SK-N-SH (cell line): ENCODE data around the gene KSR2.

Experiments used
- CHD2 ChIP-seq: fragments of 150-350 bp; IDR thresholded peaks from 2 replicates; pipeline ENCODE4 v1.6.1; 2018; ENCODE audit warnings: low read length; ENCODE audit not compliant: partially characterized antibody
- CTCF ChIP-seq: fragments of 200-600 bp; sonication (generic); IDR thresholded peaks from 2 replicates; pipeline ENCODE4 v1.6.1; 2017; ENCODE audit warnings: antibody characterized with exemption, mild to moderate bottlenecking, moderate library complexity
- EP300 ChIP-seq, 2 experiments: IDR thresholded peaks; 2 replicates each; pipeline versions ENCODE4 v1.4.0 to v1.6.1; 2012; ENCODE audit warnings: borderline replicate concordance in 1 of 2, low read depth in 1 of 2, low read length in 1 of 2
- FOSL2 ChIP-seq: IDR thresholded peaks from 2 replicates; pipeline ENCODE4 v1.4.0; 2012; ENCODE audit warnings: low read depth, mild to moderate bottlenecking, moderate library complexity, borderline replicate concordance
- MXI1 ChIP-seq: IDR thresholded peaks from 2 replicates; pipeline ENCODE4 v1.6.1; 2012; ENCODE audit warnings: mild to moderate bottlenecking, low read depth, low read length, improper control_type of control experiment
- POLR2AphosphoS5 ChIP-seq: IDR thresholded peaks from 2 replicates; pipeline ENCODE4 v1.6.1; 2012; ENCODE audit warnings: low read depth, low read length
- RAD21 ChIP-seq: IDR thresholded peaks from 2 replicates; pipeline ENCODE4 v1.6.1; 2012; ENCODE audit warnings: mild to moderate bottlenecking, low read length
- RFX5 ChIP-seq: IDR thresholded peaks from 2 replicates; pipeline ENCODE4 v1.6.1; 2012; ENCODE audit warnings: mild to moderate bottlenecking, improper control_type of control experiment, low read length
- TAF1 ChIP-seq: IDR thresholded peaks from 2 replicates; pipeline ENCODE4 v1.6.1; 2012; ENCODE audit warnings: low read depth, mild to moderate bottlenecking, low read length, moderate library complexity, borderline replicate concordance
- TCF12 ChIP-seq: IDR thresholded peaks from 2 replicates; pipeline ENCODE4 v1.4.0; 2012
- YY1 ChIP-seq: IDR thresholded peaks from 2 replicates; pipeline ENCODE4 v1.4.0; 2012; ENCODE audit warnings: low read depth, mild to moderate bottlenecking
- TF ChIP-seq, protein P1 (sequence below): IDR thresholded peaks from 2 replicates; pipeline ENCODE4 v1.4.0; 2012; ENCODE audit warnings: low read depth
- TF ChIP-seq, protein P2 (sequence below): fragments of 150-350 bp; IDR thresholded peaks from 2 replicates; pipeline ENCODE4 v1.6.1; 2017; ENCODE audit warnings: antibody characterized with exemption, low read length, low read depth, borderline replicate concordance

DNA sequence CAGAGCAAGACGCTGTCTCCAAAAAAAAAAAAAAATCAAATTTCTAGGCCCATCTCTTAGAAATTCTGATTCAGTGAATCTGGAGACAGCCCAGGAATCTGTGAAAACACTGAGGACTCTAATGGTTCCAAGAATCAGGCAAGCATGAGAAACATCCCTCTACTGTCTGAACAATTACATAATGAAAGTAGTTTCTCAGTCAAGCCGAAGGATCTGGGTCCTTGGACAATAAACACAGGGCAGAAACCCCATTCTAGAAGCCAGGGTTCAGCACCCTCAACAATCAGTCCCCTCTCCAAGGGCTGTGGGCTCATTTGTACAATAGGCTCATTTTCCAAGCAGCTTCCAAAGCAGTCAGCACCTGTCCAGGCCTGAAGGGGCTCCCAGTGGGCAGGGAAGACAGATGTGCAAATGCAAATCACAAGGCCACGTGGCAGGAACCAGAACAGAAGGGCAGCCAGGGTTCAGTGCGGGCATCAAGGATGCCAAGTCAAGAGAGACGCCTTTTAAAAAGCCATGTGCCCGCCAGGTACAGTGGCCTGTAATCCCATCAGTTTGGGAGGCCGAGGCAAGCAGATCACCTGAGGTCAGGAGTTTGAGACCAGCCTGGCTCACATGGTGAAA lies 96.1 kb downstream of the KSR2 start:
- no peak for TF ChIP-seq TCF12
- TF ChIP-seq POLR2AphosphoS5 = no peak
- TF ChIP-seq MXI1 = no peak
- no peak for TF ChIP-seq CHD2
- TF ChIP-seq CTCF = no peak
- no peak for TF ChIP-seq RFX5
- TF ChIP-seq FOSL2 = no peak
- TF ChIP-seq, protein P1, sequence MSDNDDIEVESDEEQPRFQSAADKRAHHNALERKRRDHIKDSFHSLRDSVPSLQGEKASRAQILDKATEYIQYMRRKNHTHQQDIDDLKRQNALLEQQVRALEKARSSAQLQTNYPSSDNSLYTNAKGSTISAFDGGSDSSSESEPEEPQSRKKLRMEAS = no peak
- no peak for TF ChIP-seq RAD21
- no peak for TF ChIP-seq YY1
- TF ChIP-seq TAF1 = no peak
- TF ChIP-seq, protein P2, sequence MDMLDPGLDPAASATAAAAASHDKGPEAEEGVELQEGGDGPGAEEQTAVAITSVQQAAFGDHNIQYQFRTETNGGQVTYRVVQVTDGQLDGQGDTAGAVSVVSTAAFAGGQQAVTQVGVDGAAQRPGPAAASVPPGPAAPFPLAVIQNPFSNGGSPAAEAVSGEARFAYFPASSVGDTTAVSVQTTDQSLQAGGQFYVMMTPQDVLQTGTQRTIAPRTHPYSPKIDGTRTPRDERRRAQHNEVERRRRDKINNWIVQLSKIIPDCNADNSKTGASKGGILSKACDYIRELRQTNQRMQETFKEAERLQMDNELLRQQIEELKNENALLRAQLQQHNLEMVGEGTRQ = no peak
- TF ChIP-seq EP300 (IDR thresholded peaks at IDR 0.05; ENCODE audit: borderline replicate concordance in 1 of 2, low read depth in 1 of 2, low read length in 1 of 2) = no peak
